Measurements from ENCODE around the gene UGGT2. TPM values are rescaled to one million over a fixed set of nuclear protein-coding genes. Genes with fewer than 3 reads are reported as not detected.
"Not testable (repeated sequence)": the region's sequence is repeated elsewhere in the genome, so short reads cannot be mapped to it uniquely, and the experiment has no call there.

UGGT2 gene
- polyA plus RNA-seq, 3 donors, result 34.8 to 55.7 (median 42.9) TPM

GRCh38 chr13:95928367-95928906, 124.8 kb downstream of the UGGT2 start:
- DNase-seq (ENCODE audit: extremely low read depth in 1 of 11, low read depth in 9 of 11, low spot score in 4 of 11), result not testable (repeated sequence)

GRCh38 chr13:95926231-95926630, 127.0 kb downstream of the UGGT2 start:
- peak in 3 of 11 donors; percentile 1 to 13 (median 9) for DNase-seq (ENCODE audit: extremely low read depth in 1 of 11, low read depth in 9 of 11, low spot score in 4 of 11)

- DNase-seq (ENCODE audit: extremely low read depth in 1 of 11, low read depth in 9 of 11, low spot score in 4 of 11), result no peak
Observed at GRCh38 chr13:95924389-95924994, 128.7 kb downstream of the UGGT2 start.

DNA sequence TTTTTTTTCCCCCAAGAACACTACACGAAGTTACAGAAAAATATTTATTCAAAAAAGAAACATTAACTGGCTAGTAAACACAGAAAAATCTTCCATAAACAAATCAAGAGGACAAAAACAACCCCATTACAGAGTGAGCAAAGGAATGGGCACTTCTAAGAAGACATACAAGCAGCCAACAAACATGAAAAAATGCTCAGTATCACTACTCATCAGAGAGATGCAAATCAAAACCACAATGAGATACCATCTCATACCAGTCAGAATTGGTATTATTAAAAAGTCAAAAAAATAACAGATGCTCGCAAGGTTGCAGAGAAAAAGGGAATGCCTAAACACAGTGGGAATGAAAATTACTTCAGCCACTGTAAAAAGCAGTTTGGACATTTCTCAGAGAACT, 131.7 kb downstream of the UGGT2 start:
- no peak for DNase-seq (ENCODE audit: extremely low read depth in 1 of 11, low read depth in 9 of 11, low spot score in 4 of 11)

DNA sequence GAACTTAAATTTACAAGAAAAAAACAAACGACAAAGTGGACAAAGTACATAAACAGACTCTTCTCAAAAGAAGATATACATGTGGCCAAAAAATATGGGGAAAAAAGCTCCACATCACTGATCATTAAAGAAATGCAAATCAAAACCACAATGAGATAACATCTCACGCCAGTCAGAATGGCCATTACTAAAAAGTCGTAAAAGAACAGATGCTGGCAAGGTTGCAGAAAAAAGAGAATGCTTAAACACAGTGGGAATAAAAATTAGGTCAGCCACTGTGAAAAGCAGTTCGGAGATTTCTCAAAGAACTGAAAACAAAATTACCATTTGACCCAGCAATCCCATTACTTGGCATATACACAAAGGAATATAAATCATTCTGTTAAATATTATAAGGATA, 132.7 kb downstream of the UGGT2 start:
- DNase-seq (ENCODE audit: extremely low read depth in 1 of 11, low read depth in 9 of 11, low spot score in 4 of 11), result peak in 1 of 11 donors; percentile 5

- no peak for DNase-seq (ENCODE audit: extremely low read depth in 1 of 11, low read depth in 9 of 11, low spot score in 4 of 11)
Observed at GRCh38 chr13:95918860-95919259, 134.3 kb downstream of the UGGT2 start.

DNA sequence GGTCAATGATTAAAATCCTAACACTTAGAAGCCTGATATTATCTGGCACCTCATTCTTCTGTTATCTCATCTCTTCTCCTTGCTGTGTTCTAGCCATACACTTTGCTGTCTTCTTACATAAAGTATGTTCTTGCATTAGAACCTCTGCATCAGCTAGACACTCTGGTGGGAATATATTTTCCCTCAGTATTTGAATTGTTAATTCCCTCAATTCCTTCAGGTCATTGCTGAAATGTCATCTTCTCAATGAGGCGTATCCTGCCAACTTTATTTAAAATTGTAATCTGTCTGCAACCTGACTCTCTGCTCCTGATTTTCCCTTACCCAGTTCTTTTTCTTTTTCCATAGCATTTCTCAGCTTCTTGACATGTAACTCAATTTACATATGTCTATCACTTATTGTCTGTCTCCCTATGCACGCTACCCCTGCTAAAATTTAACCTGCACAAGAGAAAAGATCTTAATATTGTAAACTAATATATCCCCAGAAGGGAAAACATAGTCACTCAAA, 138.2 kb downstream of the UGGT2 start:
- DNase-seq (ENCODE audit: extremely low read depth in 1 of 11, low read depth in 9 of 11, low spot score in 4 of 11), result no peak

- DNase-seq (ENCODE audit: extremely low read depth in 1 of 11, low read depth in 9 of 11, low spot score in 4 of 11), result no peak
Observed at GRCh38 chr13:95906999-95907398, 146.2 kb downstream of the UGGT2 start.

GRCh38 chr13:95903569-95903968, 149.6 kb downstream of the UGGT2 start:
- no peak for DNase-seq (ENCODE audit: extremely low read depth in 1 of 11, low read depth in 9 of 11, low spot score in 4 of 11)

GRCh38 chr13:95902741-95903140, 150.5 kb downstream of the UGGT2 start:
- no peak for DNase-seq (ENCODE audit: extremely low read depth in 1 of 11, low read depth in 9 of 11, low spot score in 4 of 11)

DNA sequence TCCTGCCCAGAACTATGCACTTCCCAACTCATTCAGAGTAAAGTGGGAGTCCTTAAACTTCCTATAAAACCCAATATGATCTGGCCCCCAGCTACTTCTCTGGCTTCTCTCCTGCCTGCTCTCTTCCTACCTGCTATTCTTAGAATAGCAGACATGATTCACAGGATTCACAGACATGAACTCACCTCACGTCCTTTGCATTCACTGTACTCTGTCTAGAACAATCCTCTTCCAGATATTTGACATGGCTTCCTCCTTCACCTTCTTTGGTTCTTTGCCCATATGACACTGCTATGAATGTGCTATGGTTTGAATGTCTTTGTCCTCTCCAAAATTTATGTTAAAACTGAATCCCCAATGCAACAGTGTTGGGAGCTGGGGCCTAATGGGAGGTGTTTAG, 154.9 kb downstream of the UGGT2 start:
- DNase-seq (ENCODE audit: extremely low read depth in 1 of 11, low read depth in 9 of 11, low spot score in 4 of 11), result no peak

DNA sequence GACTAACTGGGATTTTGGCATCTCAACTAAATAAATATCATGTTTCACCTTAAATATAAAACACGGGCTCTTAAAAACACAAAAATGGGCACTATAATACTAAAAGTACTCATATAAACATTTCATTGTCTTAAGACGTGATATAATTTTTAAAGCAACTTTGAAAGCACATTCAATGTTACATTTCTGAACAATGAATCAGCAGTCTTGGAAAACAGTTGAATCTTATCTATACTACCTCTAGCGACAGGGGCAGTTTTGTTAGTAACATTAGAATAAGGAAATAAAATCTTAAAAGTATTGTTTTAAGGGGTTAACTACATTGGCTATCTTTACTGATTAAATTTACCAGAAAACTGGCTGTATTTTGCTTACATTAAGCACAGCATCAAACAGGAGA, 156.9 kb downstream of the UGGT2 start:
- DNase-seq (ENCODE audit: extremely low read depth in 1 of 11, low read depth in 9 of 11, low spot score in 4 of 11), result no peak

DNA sequence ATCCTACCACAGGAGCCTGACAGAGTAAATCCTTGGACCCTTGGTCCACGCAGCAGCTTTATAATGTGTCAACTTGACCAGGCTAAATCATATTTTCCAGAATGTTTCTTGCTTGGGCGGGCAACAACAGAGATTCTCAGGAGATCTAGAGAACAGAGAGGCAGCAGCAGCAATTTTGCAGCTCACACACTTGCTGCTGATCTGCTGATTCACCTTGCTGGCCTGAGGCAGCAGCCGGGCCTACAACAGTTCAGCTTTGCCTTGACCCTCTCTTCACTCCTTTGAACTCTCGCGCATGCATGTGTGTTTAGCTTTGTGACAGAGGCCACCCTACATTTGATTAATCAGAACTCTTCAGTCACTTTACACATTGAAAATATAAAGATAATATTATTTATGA, 159.3 kb downstream of the UGGT2 start:
- no peak for DNase-seq (ENCODE audit: extremely low read depth in 1 of 11, low read depth in 9 of 11, low spot score in 4 of 11)

- no peak for DNase-seq (ENCODE audit: extremely low read depth in 1 of 11, low read depth in 9 of 11, low spot score in 4 of 11)
Observed at GRCh38 chr13:95882121-95882520, 171.1 kb downstream of the UGGT2 start.

GRCh38 chr13:95880331-95880730, 172.9 kb downstream of the UGGT2 start:
- DNase-seq (ENCODE audit: extremely low read depth in 1 of 11, low read depth in 9 of 11, low spot score in 4 of 11), result no peak

DNA sequence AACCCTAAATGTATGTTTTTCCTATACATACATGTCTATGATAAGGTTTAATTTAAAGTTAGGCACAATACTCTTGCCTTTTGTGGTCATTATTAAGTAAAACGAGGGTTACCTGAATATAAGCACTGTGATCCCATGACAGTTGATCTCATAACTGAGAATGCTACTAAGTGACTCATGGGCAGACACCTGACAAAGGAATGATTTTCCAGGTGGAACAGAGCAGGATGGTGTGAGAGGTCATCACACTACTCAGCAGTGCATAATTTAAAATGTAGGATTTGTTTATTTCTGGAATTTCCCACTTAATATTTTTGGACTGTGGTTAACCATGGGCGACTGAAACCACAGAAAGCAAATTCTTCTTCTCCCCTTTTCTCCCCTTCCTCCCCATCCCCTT, 178.9 kb downstream of the UGGT2 start:
- DNase-seq (ENCODE audit: extremely low read depth in 1 of 11, low read depth in 9 of 11, low spot score in 4 of 11), result no peak

DNA sequence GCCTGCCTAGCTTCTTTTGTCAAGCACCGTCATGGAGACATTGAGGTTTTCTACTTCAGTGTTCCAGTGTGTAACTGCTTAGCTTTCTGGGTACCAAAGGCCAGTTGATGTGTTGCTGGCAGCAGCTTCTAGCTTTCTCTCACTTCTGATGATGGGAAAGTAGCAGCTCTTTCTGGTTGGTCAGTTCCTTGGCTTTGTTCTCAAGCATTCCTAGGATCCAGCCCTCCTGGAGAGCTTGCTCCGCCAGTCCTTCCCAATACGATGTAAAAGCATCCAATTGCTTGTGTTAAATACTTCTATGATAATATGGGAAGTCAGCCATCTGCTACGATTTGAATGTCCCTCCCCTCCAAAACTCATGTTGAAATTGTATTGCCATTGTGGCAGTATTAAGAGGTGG, 182.8 kb downstream of the UGGT2 start:
- DNase-seq (ENCODE audit: extremely low read depth in 1 of 11, low read depth in 9 of 11, low spot score in 4 of 11), result no peak

- DNase-seq (ENCODE audit: extremely low read depth in 1 of 11, low read depth in 9 of 11, low spot score in 4 of 11), result peak in 3 of 11 donors; percentile 8 to 16 (median 8)
Observed at GRCh38 chr13:95865080-95865615, 188.1 kb downstream of the UGGT2 start.

GRCh38 chr13:95862408-95862807, 190.8 kb downstream of the UGGT2 start:
- DNase-seq (ENCODE audit: extremely low read depth in 1 of 11, low read depth in 9 of 11, low spot score in 4 of 11), result no peak

- DNase-seq (ENCODE audit: extremely low read depth in 1 of 11, low read depth in 9 of 11, low spot score in 4 of 11), result no peak
Observed at GRCh38 chr13:95861296-95861695, 191.9 kb downstream of the UGGT2 start.
